Measurements from ENCODE around the gene RERE. TPM values are rescaled to one million over a fixed set of nuclear protein-coding genes. Genes with fewer than 3 reads are reported as not detected.

Gene RERE
- total and polyA plus RNA-seq, 2 donors (not counting 3 experiments of a cell fraction or from before 2014, with no cell fraction given): 14.1 to 113 TPM

DNA sequence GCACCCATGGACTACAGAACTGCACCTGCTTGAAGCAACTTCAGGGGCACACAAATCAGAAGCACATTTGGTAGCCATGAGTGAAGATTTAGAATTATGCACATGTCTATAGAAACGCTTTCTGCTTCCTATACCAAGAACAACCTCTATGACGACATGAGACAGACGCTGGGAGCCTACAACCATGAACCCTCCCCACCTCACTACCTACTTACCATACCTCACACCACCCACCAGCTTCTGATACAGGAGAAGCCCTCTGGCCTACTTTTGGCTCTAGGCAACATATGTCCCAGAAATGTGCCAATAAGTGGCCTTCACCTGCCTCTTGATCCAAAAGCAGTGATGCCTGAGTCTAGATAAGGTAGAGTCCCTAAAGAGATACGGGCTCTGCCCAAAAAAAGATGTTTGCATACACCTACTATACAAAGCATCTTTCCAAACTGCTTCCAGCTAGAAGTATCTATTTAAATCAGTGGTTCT lies 441.0 kb downstream of the RERE start:
- H3K27me3 ChIP-seq (ENCODE audit: control insufficient read depth in 2 of 2, insufficient read depth in 2 of 2, low read length in 2 of 2): no peaks in the 10 kb centered on the region
- H3K9me3 ChIP-seq (replicated peaks; ENCODE audit: control insufficient read depth, insufficient read depth, low read length): no peaks in the 10 kb centered on the region
- H4K20me1 ChIP-seq (replicated peaks; ENCODE audit: control insufficient read depth, extremely low read depth, insufficient read depth, low read length): no peaks in the 10 kb centered on the region
- peaks cover 0 to 5% of the 10 kb centered on the region in 2 experiments for H3K36me3 ChIP-seq (ENCODE audit: control insufficient read depth in 2 of 2, extremely low read depth in 1 of 2, insufficient read depth in 2 of 2, low read length in 2 of 2)
- intact Hi-C loops (cut with micrococcal nuclease): no loop called here
- no peak overlapping the region for H3K4me3 ChIP-seq (replicated peaks in 1 of 3; ENCODE audit: insufficient read depth in 1 of 3, low read depth in 1 of 3, low read length in 3 of 3)
- dilution Hi-C loops (cut with MboI; ENCODE audit: extremely low pct_ligation_motif_present, low sequenced_read_pairs): no loop called here
- CTCF ChIA-PET: interaction anchor here (1.1 to 1.3 kb wide), 3 partner anchors 33 to 472 kb away, joined by 3 to 5 read pairs (median 4); no protein-coding TSS in a partner anchor
- no TSS peak for BruUV-seq (replicated peaks)
- FAIRE-seq (no peak), DNase-seq (ENCODE audit: low read depth, low spot score) (no peak)
- no peaks in the 10 kb centered on the region for H3K9me1 ChIP-seq (replicated peaks; ENCODE audit: control insufficient read depth, extremely low read depth, insufficient read depth, low read length)
- POLR2A ChIA-PET: no interaction called here
- no peak overlapping the region for H3K4me2 ChIP-seq (ENCODE audit: insufficient read depth, low read length)
- H3K79me2 ChIP-seq (ENCODE audit: control insufficient read depth, insufficient read depth, low read length): peaks cover 39% of the 10 kb centered on the region
- H2AFZ ChIP-seq (ENCODE audit: low read depth, low read length): no peak overlapping the region
- H3K4me1 ChIP-seq (ENCODE audit: control insufficient read depth, extremely low read depth, insufficient read depth, low read length): peaks cover 16% of the 10 kb centered on the region
- no peak overlapping the region for H3K27ac ChIP-seq (ENCODE audit: insufficient read depth, low read depth, low read length)
- H3K9ac ChIP-seq (replicated peaks; ENCODE audit: extremely low read depth, insufficient read depth, low read length): no peak overlapping the region
- TF ChIP-seq POLR2A (IDR thresholded peaks at IDR 0.05; ENCODE audit: low read depth, low read length) (no peak), GATA2 (IDR thresholded peaks at IDR 0.05; ENCODE audit: insufficient read depth, insufficient read length, low read depth, low read length) (no peak), EZH2 (IDR thresholded peaks at IDR 0.05; ENCODE audit: borderline replicate concordance, low read depth, low read length, severe bottlenecking) (no peak), FOS (IDR thresholded peaks at IDR 0.05; ENCODE audit: borderline replicate concordance, insufficient read depth, low read length) (no peak), POLR2AphosphoS5 (IDR thresholded peaks at IDR 0.05; ENCODE audit: insufficient read depth, low read depth, low read length) (no peak), MYC (IDR thresholded peaks at IDR 0.05; ENCODE audit: low read depth, low read length) (no peak), JUN (IDR thresholded peaks at IDR 0.05; ENCODE audit: borderline replicate concordance, insufficient read depth, insufficient read length, low read depth) (no peak), CTCF (IDR thresholded peaks at IDR 0.05; ENCODE audit: extremely low read depth in 1 of 2, insufficient read depth in 1 of 2, low read depth in 1 of 2, low read length in 2 of 2) (no peak)
- TF ChIP-seq, protein P1, sequence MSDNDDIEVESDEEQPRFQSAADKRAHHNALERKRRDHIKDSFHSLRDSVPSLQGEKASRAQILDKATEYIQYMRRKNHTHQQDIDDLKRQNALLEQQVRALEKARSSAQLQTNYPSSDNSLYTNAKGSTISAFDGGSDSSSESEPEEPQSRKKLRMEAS (IDR thresholded peaks at IDR 0.05; ENCODE audit: insufficient read depth, insufficient read length): no peak
